Frontal cortex (tissue), 4 donors: ENCODE measurements around the gene SLC39A10. TPM values are rescaled to one million over a fixed set of nuclear protein-coding genes. Genes with fewer than 3 reads are reported as not detected.

ENCODE experiments used
- DNase-seq, 2 donors: peaks; one replicate each; pipeline ENCODE4 v3.0.0; 2012; ENCODE audit warnings: low spot score in 2 of 2
- FAIRE-seq: peaks from 2 replicates; lab custom pipeline; 2012; peaks lifted over from hg19 to GRCh38; lab: Jason Lieb, UNC
- small RNA-seq: library from RNA; depleted of rRNA; stranded (forward); fragments of <200 nt; gene quantifications from one replicate; pipeline ENCODE3, GENCODE V24; 2014
- total RNA-seq: library from RNA; depleted of rRNA; stranded (reverse); fragments of >200 nt; gene quantifications from one replicate; pipeline ENCODE4 v1.2.3, GENCODE V29; 2014
- donor health status: control.
- donor health status: control.
- donor health status: control.

SLC39A10 gene
- total RNA-seq, 1 donor from 2014 or later: 172 TPM

GRCh38 chr2:195768431-195768830 lies 111.4 kb downstream of the SLC39A10 start:
- DNase-seq (no peak), FAIRE-seq (no peak)

- DNase-seq (no peak), FAIRE-seq (no peak)
Observed at GRCh38 chr2:195769975-195770374, 112.9 kb downstream of the SLC39A10 start.

- FAIRE-seq (peak; percentile 26), DNase-seq (no peak)
Observed at GRCh38 chr2:195779491-195779890, 122.5 kb downstream of the SLC39A10 start.

- DNase-seq (no peak), FAIRE-seq (no peak)
Observed at GRCh38 chr2:195782156-195782555, 125.1 kb downstream of the SLC39A10 start.

Small RNA genes within 50 kb of the gene (small RNA-seq; reads per million reads assigned to genes)
- gene RNU6-915P: not detected
